HEK293T (cell line): ENCODE results near the gene NPR3.

Experiments used
- ARNT ChIP-seq: fragments of 450-650 bp; IDR thresholded peaks from 2 replicates; pipeline ENCODE4 v1.6.1; 2017; ENCODE audit warnings: mild to moderate bottlenecking
- ELF4 ChIP-seq: fragments of 450-650 bp; IDR thresholded peaks from 2 replicates; pipeline ENCODE4 v1.6.1; 2017; ENCODE audit warnings: antibody characterized with exemption
- FOXA1 ChIP-seq: fragments of 450-650 bp; IDR thresholded peaks from 2 replicates; pipeline ENCODE4 v1.6.1; 2016; ENCODE audit warnings: mild to moderate bottlenecking
- FOXM1 ChIP-seq: fragments of 450-650 bp; IDR thresholded peaks from 2 replicates; pipeline ENCODE4 v1.6.1; 2017; ENCODE audit warnings: mild to moderate bottlenecking, borderline replicate concordance
- SUZ12 ChIP-seq: fragments of 450-650 bp; IDR thresholded peaks from 2 replicates; pipeline ENCODE4 v1.6.1; 2016; ENCODE audit warnings: mild to moderate bottlenecking
- ZNF384 ChIP-seq: fragments of 450-650 bp; IDR thresholded peaks from 2 replicates; pipeline ENCODE4 v1.6.1; 2016

DNA sequence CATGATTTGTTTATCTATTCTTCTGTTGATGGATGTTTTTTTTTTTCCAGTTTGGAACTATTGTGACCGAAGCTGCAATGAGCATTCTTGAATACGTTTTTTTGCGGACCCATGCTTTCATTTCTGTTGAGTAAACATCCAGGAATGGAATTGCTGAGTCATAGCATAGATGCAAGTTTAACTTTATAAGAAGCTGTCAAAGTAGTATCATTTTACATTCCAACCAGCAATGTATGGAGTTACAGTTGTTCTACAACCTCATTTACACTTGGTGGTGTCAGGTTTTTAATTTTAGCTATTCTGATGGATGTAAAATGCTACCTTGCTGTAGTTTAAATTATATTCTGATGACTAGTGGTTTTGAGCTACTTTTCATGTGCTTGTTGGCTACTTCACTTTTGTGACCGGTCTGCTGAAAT is 49.0 kb downstream of the NPR3 start:
- no peak for TF ChIP-seq SUZ12
- TF ChIP-seq FOXA1: no peak
- TF ChIP-seq ZNF384: no peak
- no peak for TF ChIP-seq ELF4
- TF ChIP-seq FOXM1: no peak
- TF ChIP-seq ARNT: no peak
